ENCODE results near the gene ZFP92. TPM values are rescaled to one million over a fixed set of nuclear protein-coding genes. Genes with fewer than 3 reads are reported as not detected.

ZFP92 gene
- total RNA-seq, 1 donor from 2014 or later: 0.27 TPM

DNA sequence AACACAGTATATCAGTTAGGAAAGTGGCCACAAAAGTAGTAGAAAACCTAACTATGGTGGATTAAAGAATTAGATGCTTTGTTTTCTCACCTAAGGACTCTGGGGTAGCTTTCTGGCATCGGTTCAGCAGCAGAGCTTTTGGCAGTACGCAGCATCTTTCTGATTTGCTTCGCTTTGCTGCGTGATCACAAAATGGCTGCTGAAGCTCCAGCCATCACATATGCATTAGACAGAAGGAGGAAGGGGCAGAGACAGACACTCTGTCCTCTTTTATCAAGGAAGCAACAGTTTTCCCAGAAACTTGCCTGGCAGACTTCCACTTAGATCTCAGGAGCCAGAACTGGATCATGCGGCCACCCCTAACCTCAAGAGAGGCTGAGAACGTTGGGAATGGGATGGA lies 19.5 kb downstream of the ZFP92 start:
- no peak overlapping the region for H3K27ac ChIP-seq (ENCODE audit: low read depth, low read length)
- peaks cover 4% of the 10 kb centered on the region for H3K27me3 Mint-ChIP-seq (ENCODE audit: low read depth, unreplicated experiment)
- no peak for TF ChIP-seq CTCF (IDR thresholded peaks at IDR 0.05; ENCODE audit: insufficient read depth, low read depth, low read length)
- TF ChIP-seq EZH2 (IDR thresholded peaks at IDR 0.05; ENCODE audit: insufficient read depth, low read length): no peak
- FAIRE-seq: no peak
- H3K4me3 Mint-ChIP-seq (ENCODE audit: unreplicated experiment): no peak overlapping the region
- no peaks in the 10 kb centered on the region for H3K4me1 Mint-ChIP-seq (ENCODE audit: low read depth, unreplicated experiment)
- no peaks in the 10 kb centered on the region for H3K36me3 Mint-ChIP-seq (ENCODE audit: low read depth, unreplicated experiment)
- no peak overlapping the region for H3K27ac Mint-ChIP-seq (ENCODE audit: unreplicated experiment)
- H2AFZ ChIP-seq (ENCODE audit: low read depth, low read length): no peak overlapping the region
- no peak overlapping the region for H3K4me3 ChIP-seq (ENCODE audit: insufficient read depth, low read depth, low read length)
- H3K36me3 ChIP-seq (ENCODE audit: insufficient read depth, low read length): no peaks in the 10 kb centered on the region
- H3K9me3 Mint-ChIP-seq (ENCODE audit: unreplicated experiment): peaks cover 5% of the 10 kb centered on the region
- H3K79me2 ChIP-seq (ENCODE audit: insufficient read depth, low read length): no peaks in the 10 kb centered on the region
- H3K9me3 ChIP-seq (ENCODE audit: insufficient read depth, low read depth, low read length): no peaks in the 10 kb centered on the region
- no peaks in the 10 kb centered on the region for H4K20me1 ChIP-seq (ENCODE audit: insufficient read depth, low read length)
- H3K4me2 ChIP-seq (ENCODE audit: low read length): no peak overlapping the region
- no peaks in the 10 kb centered on the region for H3K27me3 ChIP-seq (ENCODE audit: insufficient read depth, low read length)
- no peak overlapping the region for H3K9ac ChIP-seq (ENCODE audit: low read length)
- no peak for DNase-seq (ENCODE audit: low read depth)
- H3K4me1 ChIP-seq (ENCODE audit: insufficient read depth, low read length): no peaks in the 10 kb centered on the region

DNA sequence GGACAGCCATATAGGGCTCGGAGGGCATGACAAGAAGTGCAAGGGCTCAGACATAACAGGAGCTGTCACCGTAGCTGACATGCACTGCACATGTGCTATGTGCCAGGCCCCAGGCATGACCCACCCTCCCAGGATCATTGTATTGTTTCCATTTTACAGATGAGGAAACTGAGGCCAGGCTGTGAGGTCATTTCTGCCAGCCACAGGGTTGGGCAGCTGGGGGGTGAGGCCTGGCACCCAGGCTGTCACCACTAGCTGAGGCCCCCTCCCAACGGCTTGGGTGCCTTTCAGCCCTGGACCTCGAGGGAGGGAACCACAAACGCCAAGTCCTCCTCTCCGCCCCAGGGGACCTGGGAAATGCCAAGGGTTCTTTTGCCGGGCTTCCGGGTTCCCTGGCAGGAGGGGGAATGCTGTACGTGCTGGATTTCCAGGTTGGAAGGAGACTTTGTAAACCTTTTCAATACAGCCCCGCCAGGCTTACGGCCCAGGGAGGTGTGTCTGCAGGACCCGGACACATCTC lies 21.9 kb downstream of the ZFP92 start:
- Mint-ChIP-seq H3K27me3 (ENCODE audit: low read depth, unreplicated experiment) (peaks cover 5% of the 10 kb centered on the region), H3K36me3 (ENCODE audit: low read depth, unreplicated experiment) (no peaks in the 10 kb centered on the region), H3K9me3 (ENCODE audit: unreplicated experiment) (no peaks in the 10 kb centered on the region), H3K4me1 (ENCODE audit: low read depth, unreplicated experiment) (no peaks in the 10 kb centered on the region), H3K4me3 (ENCODE audit: unreplicated experiment) (no peak overlapping the region), H3K27ac (ENCODE audit: unreplicated experiment) (no peak overlapping the region)
- Histone ChIP-seq H2AFZ (ENCODE audit: low read depth, low read length) (no peak overlapping the region), H3K79me2 (ENCODE audit: insufficient read depth, low read length) (no peaks in the 10 kb centered on the region), H3K4me1 (ENCODE audit: insufficient read depth, low read length) (no peaks in the 10 kb centered on the region), H3K4me2 (ENCODE audit: low read length) (no peak overlapping the region), H4K20me1 (ENCODE audit: insufficient read depth, low read length) (no peaks in the 10 kb centered on the region), H3K27ac (ENCODE audit: low read depth, low read length) (no peak overlapping the region), H3K4me3 (ENCODE audit: insufficient read depth, low read depth, low read length) (no peak overlapping the region), H3K27me3 (ENCODE audit: insufficient read depth, low read length) (no peaks in the 10 kb centered on the region), H3K9ac (ENCODE audit: low read length) (no peak overlapping the region), H3K36me3 (ENCODE audit: insufficient read depth, low read length) (no peaks in the 10 kb centered on the region), H3K9me3 (ENCODE audit: insufficient read depth, low read depth, low read length) (no peaks in the 10 kb centered on the region)
- DNase-seq (ENCODE audit: low read depth): no peak
- no peak for TF ChIP-seq CTCF (IDR thresholded peaks at IDR 0.05; ENCODE audit: insufficient read depth, low read depth, low read length)
- no peak for TF ChIP-seq EZH2 (IDR thresholded peaks at IDR 0.05; ENCODE audit: insufficient read depth, low read length)
- FAIRE-seq: no peak

DNA sequence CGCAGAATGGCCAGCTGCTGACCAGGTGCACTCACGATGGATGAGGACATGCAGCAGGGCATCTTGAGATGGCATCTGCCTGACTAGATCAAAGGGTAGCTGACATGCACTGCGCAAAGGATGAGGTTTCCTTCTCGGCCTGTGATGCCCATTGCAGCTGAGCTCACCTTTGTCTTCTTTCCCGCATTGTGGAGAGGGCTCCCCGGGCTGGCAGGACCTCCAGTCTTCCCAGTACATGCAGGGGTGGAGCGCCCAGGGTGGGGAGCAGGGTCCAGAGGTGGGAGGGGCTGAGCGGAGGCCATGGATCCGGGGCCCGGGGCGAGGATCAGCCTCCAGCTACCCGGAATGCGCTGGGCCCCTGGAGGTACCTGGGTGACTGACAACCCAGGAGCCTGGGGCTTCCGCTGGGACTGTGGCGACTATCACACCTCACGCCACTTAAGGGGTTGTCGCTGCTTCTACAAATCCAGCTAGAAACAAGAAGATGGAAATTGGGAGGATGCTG lies 22.6 kb downstream of the ZFP92 start:
- Mint-ChIP-seq H3K27me3 (ENCODE audit: low read depth, unreplicated experiment) (peaks cover 3% of the 10 kb centered on the region), H3K36me3 (ENCODE audit: low read depth, unreplicated experiment) (no peaks in the 10 kb centered on the region), H3K9me3 (ENCODE audit: unreplicated experiment) (no peaks in the 10 kb centered on the region), H3K27ac (ENCODE audit: unreplicated experiment) (no peak overlapping the region), H3K4me3 (ENCODE audit: unreplicated experiment) (no peak overlapping the region), H3K4me1 (ENCODE audit: low read depth, unreplicated experiment) (no peaks in the 10 kb centered on the region)
- H3K79me2 ChIP-seq (ENCODE audit: insufficient read depth, low read length): no peaks in the 10 kb centered on the region
- DNase-seq (ENCODE audit: low read depth): no peak
- H3K4me2 ChIP-seq (ENCODE audit: low read length): no peak overlapping the region
- no peaks in the 10 kb centered on the region for H3K27me3 ChIP-seq (ENCODE audit: insufficient read depth, low read length)
- no peak overlapping the region for H3K4me3 ChIP-seq (ENCODE audit: insufficient read depth, low read depth, low read length)
- no peaks in the 10 kb centered on the region for H4K20me1 ChIP-seq (ENCODE audit: insufficient read depth, low read length)
- no peak overlapping the region for H3K9ac ChIP-seq (ENCODE audit: low read length)
- no peak overlapping the region for H2AFZ ChIP-seq (ENCODE audit: low read depth, low read length)
- H3K36me3 ChIP-seq (ENCODE audit: insufficient read depth, low read length): no peaks in the 10 kb centered on the region
- TF ChIP-seq CTCF (IDR thresholded peaks at IDR 0.05; ENCODE audit: insufficient read depth, low read depth, low read length): no peak
- no peak for TF ChIP-seq EZH2 (IDR thresholded peaks at IDR 0.05; ENCODE audit: insufficient read depth, low read length)
- no peak overlapping the region for H3K27ac ChIP-seq (ENCODE audit: low read depth, low read length)
- FAIRE-seq: no peak
- H3K4me1 ChIP-seq (ENCODE audit: insufficient read depth, low read length): no peaks in the 10 kb centered on the region
- H3K9me3 ChIP-seq (ENCODE audit: insufficient read depth, low read depth, low read length): no peaks in the 10 kb centered on the region

All from astrocyte (in vitro differentiated cells and primary cell).